Skeletal muscle tissue (tissue), 4 donors: ENCODE data around the gene ZSCAN5A. TPM values are rescaled to one million over a fixed set of nuclear protein-coding genes. Genes with fewer than 3 reads are reported as not detected.

Source experiments
- H3K27ac ChIP-seq: one replicate; pipeline ENCODE4 v1.7.0; 2013; ENCODE audit warnings: mild to moderate bottlenecking, low read depth, low read length, inconsistent platforms
- H3K27me3 ChIP-seq, 3 donors: one replicate each; pipeline ENCODE4 v1.7.0; 2013; ENCODE audit warnings: low read length in 3 of 3; ENCODE audit not compliant: control insufficient read depth in 3 of 3, insufficient read depth in 3 of 3
- H3K36me3 ChIP-seq, 3 donors: one replicate each; pipeline ENCODE4 v1.7.0; 2013; ENCODE audit warnings: low read length in 3 of 3; ENCODE audit not compliant: control insufficient read depth in 3 of 3, insufficient read depth in 3 of 3
- H3K4me1 ChIP-seq, 3 donors: one replicate each; pipeline ENCODE4 v1.7.0; 2013; ENCODE audit warnings: low read length in 3 of 3, mild to moderate bottlenecking in 3 of 3; ENCODE audit not compliant: control insufficient read depth in 3 of 3, insufficient read depth in 3 of 3
- H3K4me3 ChIP-seq, 3 donors: one replicate each; pipeline ENCODE4 v1.7.0; 2013; ENCODE audit warnings: low read length in 3 of 3
- H3K9ac ChIP-seq, 3 donors: one replicate each; pipeline ENCODE4 v1.7.0; 2013; ENCODE audit warnings: low read length in 3 of 3, mild to moderate bottlenecking in 3 of 3, moderate library complexity in 2 of 3, low read depth in 1 of 3
- H3K9me3 ChIP-seq, 3 donors: one replicate each; pipeline ENCODE4 v1.7.0; 2013; ENCODE audit warnings: low read length in 3 of 3; ENCODE audit not compliant: control insufficient read depth in 3 of 3
- total RNA-seq: library from RNA; depleted of rRNA; stranded (reverse); fragments of >200 nt; gene quantifications from one replicate; pipeline ENCODE4 v1.2.3, GENCODE V29; 2014
- donor health status: Osteomylitis.

The ZSCAN5A gene
- total RNA-seq, 1 donor from 2014 or later, result 3.1 TPM

DNA sequence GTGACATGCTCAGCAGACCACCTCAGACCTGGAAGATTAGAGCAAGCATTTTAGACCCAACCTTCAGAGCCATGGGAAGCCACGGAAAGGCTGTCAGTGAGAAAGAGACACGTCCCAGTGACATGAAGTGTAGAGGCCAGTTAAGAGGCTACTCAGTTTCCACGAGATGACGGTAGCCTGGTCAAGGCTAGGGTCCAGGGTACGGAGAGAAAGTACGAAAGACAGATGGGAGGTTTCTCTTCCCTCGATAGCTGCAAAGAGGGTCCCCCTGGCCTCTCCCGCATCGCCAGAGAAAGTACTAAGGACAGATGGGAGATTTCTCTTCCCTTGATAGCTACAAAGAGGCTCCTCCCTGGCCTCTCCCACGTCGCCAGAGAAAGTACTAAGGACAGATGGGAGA, 8.6 kb downstream of the ZSCAN5A start:
- H3K9ac ChIP-seq, result no peak overlapping the region
- peaks cover 8 to 15% (median 13%) of the 10 kb centered on the region in 3 donors for H3K36me3 ChIP-seq
- peaks cover 0 to 3% (median 0%) of the 10 kb centered on the region in 3 donors for H3K4me1 ChIP-seq
- no peak overlapping the region for H3K27ac ChIP-seq
- no peaks in the 10 kb centered on the region for H3K9me3 ChIP-seq
- H3K4me3 ChIP-seq, result no peak overlapping the region
- H3K27me3 ChIP-seq, result no peaks in the 10 kb centered on the region

DNA sequence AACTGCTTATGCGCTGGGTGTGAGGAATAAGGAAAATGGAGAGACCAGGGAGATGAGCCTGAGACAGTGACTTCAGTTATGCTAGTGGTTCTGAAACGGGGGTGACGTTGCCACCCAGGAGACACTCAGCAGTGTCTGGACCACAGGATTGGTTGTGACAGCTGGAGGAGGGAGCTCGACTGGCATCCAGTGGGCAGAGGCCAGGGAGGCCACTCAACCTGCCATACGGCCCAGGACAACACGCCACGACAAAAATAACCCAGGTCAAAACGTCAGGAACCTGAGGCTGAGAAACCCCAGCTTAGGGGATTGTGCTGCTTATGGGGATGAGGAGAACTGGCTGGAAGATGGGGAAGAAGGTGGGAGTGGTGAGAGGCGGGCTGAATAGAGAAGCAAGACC, 10.4 kb downstream of the ZSCAN5A start:
- H3K36me3 ChIP-seq, result peaks cover 8 to 15% (median 13%) of the 10 kb centered on the region in 3 donors
- H3K9ac ChIP-seq, result no peak overlapping the region

DNA sequence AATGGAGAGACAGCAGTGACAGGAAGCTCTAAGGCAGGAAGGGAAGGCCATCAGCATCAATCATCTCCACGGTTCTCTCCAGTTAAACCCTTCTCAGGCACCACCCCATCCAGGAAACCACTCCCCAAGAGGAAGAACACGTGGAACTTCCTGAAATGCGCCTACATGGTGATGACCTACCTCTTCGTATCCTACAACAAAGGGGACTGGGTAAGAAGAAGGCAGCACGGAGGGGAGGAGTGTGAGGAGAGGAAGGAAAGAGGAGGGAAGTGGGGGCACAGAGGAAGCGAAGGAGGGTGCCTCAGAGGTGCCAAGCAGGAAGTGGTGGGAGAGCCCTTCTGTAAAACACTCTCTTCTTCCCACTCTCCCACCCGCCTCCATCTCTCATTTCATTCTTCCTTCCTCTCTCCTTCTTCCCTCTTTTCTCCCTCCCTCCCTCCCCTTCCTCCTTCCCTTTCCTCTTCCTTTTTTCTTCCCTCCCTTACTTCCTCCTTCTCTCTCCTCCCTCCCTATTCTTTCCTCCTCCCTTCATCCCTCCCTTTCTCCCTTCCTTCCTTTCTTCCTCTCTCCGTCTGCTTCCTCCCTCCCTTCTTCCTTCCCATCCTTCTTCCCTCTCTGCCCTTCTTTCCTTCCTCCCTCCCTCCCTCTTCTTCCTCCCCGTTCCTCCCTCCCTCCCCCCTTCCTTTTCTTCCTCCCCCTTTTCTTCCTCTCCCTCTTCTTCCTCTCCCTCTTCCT, 12.6 kb downstream of the ZSCAN5A start:
- Histone ChIP-seq H3K4me3 (no peak overlapping the region), H3K27me3 (no peaks in the 10 kb centered on the region), H3K9ac (no peak overlapping the region), H3K36me3 (peaks cover 8 to 15% (median 10%) of the 10 kb centered on the region in 3 donors), H3K9me3 (no peaks in the 10 kb centered on the region), H3K27ac (no peak overlapping the region), H3K4me1 (peaks cover 0 to 3% (median 0%) of the 10 kb centered on the region in 3 donors)

More for the DNA sequence above, 10.4 kb downstream of the ZSCAN5A start:
- Histone ChIP-seq H3K4me3 (no peak overlapping the region), H3K27me3 (no peaks in the 10 kb centered on the region), H3K4me1 (peaks cover 0 to 3% (median 0%) of the 10 kb centered on the region in 3 donors), H3K9me3 (no peaks in the 10 kb centered on the region), H3K27ac (no peak overlapping the region)

DNA sequence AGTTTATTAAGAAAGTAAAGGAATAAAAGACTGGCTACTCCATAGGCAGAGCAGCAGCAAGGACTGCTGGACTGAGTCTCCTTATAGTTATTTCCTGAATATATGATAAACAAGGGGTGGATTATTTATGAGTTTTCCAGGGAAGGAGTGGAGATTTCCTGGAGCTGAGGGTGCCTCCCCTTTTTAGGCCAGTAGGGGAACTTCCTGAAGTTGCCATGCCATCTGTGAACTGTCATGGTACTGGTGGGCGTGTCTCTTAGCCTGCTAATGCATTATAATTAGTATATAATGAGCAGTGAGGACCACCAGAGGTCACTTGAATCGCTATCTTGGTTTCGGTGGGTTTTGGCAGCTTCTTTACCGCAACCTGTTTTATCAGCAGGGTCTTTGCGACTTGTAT, 13.5 kb downstream of the ZSCAN5A start:
- peaks cover 8 to 15% (median 11%) of the 10 kb centered on the region in 3 donors for H3K36me3 ChIP-seq
- H3K4me1 ChIP-seq, result peaks cover 0 to 3% (median 0%) of the 10 kb centered on the region in 3 donors
- no peak overlapping the region for H3K27ac ChIP-seq
- no peaks in the 10 kb centered on the region for H3K9me3 ChIP-seq
- H3K9ac ChIP-seq, result no peak overlapping the region
- no peaks in the 10 kb centered on the region for H3K27me3 ChIP-seq
- H3K4me3 ChIP-seq, result no peak overlapping the region

DNA sequence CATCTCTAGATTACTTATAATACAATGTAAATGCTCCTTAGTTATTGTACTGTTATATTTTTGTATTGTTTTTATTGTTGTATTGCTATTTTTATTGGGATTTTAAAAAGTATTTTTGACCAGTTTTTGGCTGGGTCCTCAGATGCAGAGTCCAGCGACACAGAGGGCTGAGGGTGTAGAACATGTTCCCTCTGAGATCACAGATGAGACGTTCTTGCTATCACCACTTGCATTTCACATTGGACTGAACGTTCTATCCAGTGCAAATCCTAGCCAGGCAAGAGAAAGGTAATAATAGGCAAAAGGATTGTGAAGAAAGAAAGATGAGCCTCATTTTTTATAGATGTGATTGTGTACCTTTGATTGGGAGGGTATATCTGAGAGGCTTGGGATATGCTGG, 15.0 kb downstream of the ZSCAN5A start:
- Histone ChIP-seq H3K9me3 (no peaks in the 10 kb centered on the region), H3K4me3 (no peak overlapping the region), H3K27ac (no peak overlapping the region), H3K36me3 (peaks cover 11 to 17% (median 12%) of the 10 kb centered on the region in 3 donors), H3K4me1 (peaks cover 0 to 3% (median 0%) of the 10 kb centered on the region in 3 donors), H3K9ac (no peak overlapping the region), H3K27me3 (no peaks in the 10 kb centered on the region)

DNA sequence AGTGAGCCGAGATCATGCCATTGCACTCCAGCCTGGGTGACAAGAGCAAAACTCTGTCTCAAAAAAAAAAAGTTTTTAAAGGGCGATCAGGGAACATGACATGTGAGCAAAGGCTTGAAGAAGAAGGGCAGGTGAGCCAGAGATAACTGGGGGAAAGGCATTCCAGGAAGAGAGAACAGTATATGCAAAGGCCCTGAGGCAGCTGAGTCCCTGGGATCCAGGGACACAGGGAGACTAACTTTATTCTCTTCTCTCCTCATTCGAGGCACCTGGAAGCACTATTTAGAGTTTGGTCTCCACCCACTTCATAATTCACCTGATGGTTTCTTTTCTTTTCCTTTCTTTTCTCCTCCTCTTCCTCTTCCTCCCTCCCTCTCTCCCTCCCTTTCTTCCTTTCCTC, 17.6 kb downstream of the ZSCAN5A start:
- no peak overlapping the region for H3K9ac ChIP-seq

DNA sequence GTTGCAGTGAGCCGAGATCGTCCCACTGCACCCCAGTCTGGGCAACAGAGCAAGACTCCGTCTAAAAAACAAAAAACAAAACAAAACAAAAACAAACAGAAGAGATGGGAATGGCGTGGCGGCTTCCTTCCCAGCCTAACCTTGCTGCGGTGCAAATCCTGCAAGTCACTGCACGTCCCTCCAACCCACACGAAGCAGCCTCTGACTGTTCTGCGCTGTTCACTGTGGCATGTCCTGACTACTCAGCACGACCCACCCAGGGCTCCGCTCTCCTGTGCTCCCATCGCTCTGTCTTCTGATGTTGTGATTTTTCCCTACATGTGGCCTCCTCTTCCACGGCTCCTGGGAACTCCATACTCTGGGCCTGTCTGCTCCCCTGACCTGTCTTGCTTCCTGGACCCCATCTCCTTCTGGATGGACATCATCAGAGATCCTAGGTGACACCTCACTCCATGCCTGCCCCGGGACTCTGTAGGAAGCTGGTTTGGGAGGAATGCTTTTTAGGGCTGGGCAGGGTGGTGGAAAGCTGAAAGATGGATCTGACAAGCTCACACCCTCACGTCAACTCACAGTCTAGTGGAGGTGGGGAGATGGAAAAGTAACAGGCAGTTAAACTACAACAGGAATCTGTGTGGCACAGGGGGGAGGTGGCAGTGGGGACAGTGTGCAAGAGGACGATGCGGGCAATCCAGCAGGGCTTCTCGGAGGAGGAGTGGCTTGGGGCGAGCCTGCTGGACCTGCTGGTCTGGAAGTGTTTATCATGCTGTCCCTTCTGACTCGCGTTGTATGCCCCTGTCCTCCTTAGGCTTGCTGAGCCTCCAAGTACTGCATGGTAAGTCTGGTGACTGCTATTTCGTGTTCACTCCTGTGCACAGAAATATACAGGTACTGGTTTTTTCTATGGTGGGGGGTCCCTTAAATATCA, 18.8 kb downstream of the ZSCAN5A start:
- Histone ChIP-seq H3K9ac (no peak overlapping the region), H3K36me3 (peaks cover 5 to 11% (median 10%) of the 10 kb centered on the region in 3 donors), H3K4me3 (no peak overlapping the region), H3K9me3 (no peaks in the 10 kb centered on the region), H3K27me3 (no peaks in the 10 kb centered on the region), H3K27ac (no peak overlapping the region), H3K4me1 (no peaks in the 10 kb centered on the region)

More for the DNA sequence above, 17.6 kb downstream of the ZSCAN5A start:
- Histone ChIP-seq H3K27ac (no peak overlapping the region), H3K9me3 (no peaks in the 10 kb centered on the region), H3K27me3 (no peaks in the 10 kb centered on the region), H3K4me1 (peaks cover 0 to 3% (median 0%) of the 10 kb centered on the region in 3 donors), H3K4me3 (no peak overlapping the region), H3K36me3 (peaks cover 5 to 10% (median 5%) of the 10 kb centered on the region in 3 donors)

DNA sequence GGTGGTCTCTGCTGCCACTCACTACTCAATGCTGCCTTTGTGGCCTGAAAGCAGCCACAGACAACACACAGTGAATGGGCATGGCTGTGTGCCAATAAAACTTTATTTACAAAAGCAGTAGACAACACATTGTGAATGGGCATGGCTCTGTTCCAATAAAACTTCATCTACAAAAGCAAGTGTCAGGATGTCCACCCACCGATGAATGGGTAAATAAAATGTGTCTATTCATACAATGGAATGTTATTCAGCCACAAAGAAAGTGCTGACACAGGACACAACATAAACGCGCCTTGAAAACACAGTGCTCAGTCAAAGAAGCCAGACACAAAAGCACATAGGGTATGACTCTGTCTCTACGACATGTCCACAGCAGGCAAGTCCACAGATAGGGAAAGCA, 20.1 kb downstream of the ZSCAN5A start:
- Histone ChIP-seq H3K9ac (no peak overlapping the region), H3K36me3 (peaks cover 5 to 11% (median 10%) of the 10 kb centered on the region in 3 donors), H3K4me1 (no peaks in the 10 kb centered on the region), H3K9me3 (no peaks in the 10 kb centered on the region), H3K4me3 (no peak overlapping the region), H3K27ac (no peak overlapping the region), H3K27me3 (no peaks in the 10 kb centered on the region)

DNA sequence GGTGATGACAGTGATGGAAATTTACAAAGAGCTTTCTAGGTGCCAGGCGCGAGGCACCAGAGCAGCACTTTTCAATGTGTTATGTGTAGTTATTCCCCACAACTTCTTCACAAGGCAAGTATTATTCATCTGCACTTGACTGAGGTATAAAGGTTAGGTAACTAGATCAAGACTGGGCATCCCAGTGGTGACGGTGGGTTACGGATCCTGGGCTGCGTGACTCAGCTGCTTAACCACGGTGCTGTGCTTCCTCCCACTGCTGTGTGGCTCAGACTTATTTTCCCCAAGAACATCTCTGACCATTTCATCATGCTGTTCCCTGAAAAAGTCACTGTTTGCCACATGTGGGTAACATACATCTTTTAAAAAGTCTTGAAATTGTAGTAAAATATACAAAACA, 22.8 kb downstream of the ZSCAN5A start:
- no peaks in the 10 kb centered on the region for H3K4me1 ChIP-seq
- no peaks in the 10 kb centered on the region for H3K9me3 ChIP-seq
- H3K27ac ChIP-seq, result no peak overlapping the region
- H3K9ac ChIP-seq, result no peak overlapping the region
- H3K4me3 ChIP-seq, result no peak overlapping the region
- H3K27me3 ChIP-seq, result no peaks in the 10 kb centered on the region
- H3K36me3 ChIP-seq, result peaks cover 8 to 11% (median 10%) of the 10 kb centered on the region in 3 donors

DNA sequence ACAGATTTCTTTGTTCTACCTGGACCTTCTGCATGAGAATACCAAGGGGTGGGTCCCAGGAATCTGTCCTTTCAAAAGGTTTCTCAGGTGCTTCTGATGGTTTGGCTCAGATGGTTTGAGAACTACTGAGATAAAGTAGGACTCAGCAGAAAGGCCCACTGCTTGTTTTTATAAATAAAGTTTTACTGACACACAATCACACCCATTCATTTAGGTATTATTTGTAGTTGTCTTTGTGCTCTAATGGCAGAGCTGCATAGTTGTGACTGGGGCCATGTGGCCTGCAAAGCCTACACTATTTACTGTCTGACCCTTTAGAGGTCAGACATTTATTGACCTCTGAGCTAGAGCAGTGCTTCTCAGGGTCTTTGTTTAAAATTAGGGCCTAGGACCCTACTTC, 24.5 kb downstream of the ZSCAN5A start:
- no peaks in the 10 kb centered on the region for H3K4me1 ChIP-seq
- no peak overlapping the region for H3K27ac ChIP-seq
- H3K4me3 ChIP-seq, result no peak overlapping the region
- no peak overlapping the region for H3K9ac ChIP-seq
- H3K27me3 ChIP-seq, result no peaks in the 10 kb centered on the region
- peaks cover 3 to 10% (median 8%) of the 10 kb centered on the region in 3 donors for H3K36me3 ChIP-seq
- H3K9me3 ChIP-seq, result no peaks in the 10 kb centered on the region
